Adrenal gland (tissue), 12 donors: ENCODE measurements around the gene FCAMR. TPM values are rescaled to one million over a fixed set of nuclear protein-coding genes. Genes with fewer than 3 reads are reported as not detected.

Source experiments
- DNase-seq, 7 donors: peaks; one replicate each; pipeline ENCODE4 v3.0.0-alpha.2; 2019 to 2020
- H3K27ac ChIP-seq, 5 donors: fragments of 200-600 bp; sonication (generic) in 4 of 5; 1 replicate in 3 of 5; 2 replicates in 2 of 5; pipeline versions ENCODE4 v1.5.1 to v1.8.0; 2016 to 2020; ENCODE audit warnings: mild to moderate bottlenecking in 1 of 5
- H3K27me3 ChIP-seq: fragments of 200-600 bp; 2 replicates; pipeline ENCODE4 v1.8.0; 2021
- H3K36me3 ChIP-seq, 2 donors: fragments of 200-600 bp; replicated peaks in 1 of 2; 1 replicate in 1 of 2; 2 replicates in 1 of 2; pipeline versions ENCODE4 v1.5.1 to v1.8.0; 2018 to 2022
- H3K4me1 ChIP-seq, 2 donors: fragments of 200-600 bp; replicated peaks in 1 of 2; 1 replicate in 1 of 2; 2 replicates in 1 of 2; pipeline versions ENCODE4 v1.5.1 to v1.8.0; 2018 to 2021
- H3K4me3 ChIP-seq, 4 donors: fragments of 200-600 bp; sonication (generic) in 3 of 4; one replicate each; pipeline ENCODE4 v1.5.1; 2016 to 2018
- H3K9me3 ChIP-seq, 3 donors: fragments of 200-600 bp; sonication (generic) in 1 of 3; replicated peaks in 1 of 3; 1 replicate in 2 of 3; 2 replicates in 1 of 3; pipeline versions ENCODE4 v1.5.1 to v1.8.0; 2016 to 2021
- POLR2A ChIP-seq, 2 donors: fragments of 450-650 bp; IDR thresholded peaks; one replicate each; pipeline ENCODE4 v1.6.1; 2017; ENCODE audit warnings: antibody characterized with exemption in 2 of 2, mild to moderate bottlenecking in 2 of 2, moderate library complexity in 1 of 2
- WGBS, 4 donors: extraction: QIAGEN DNeasy Blood & Tissue Kit in 2 of 4; methylation state at CpG; one replicate each; pipeline versions ENCODE4 v1.1.5 to v1.1.7; 2013 to 2017; 5-methylcytosine and 5-hydroxymethylcytosine counted together
- intact Hi-C, 2 donors: fragments of 100-400 bp; cut with DNase I; formaldehyde crosslinking; loops; one replicate each; pipeline versions ENCODE4 v1.14.1 to v1.15.0; 2022 to 2023
- polyA plus RNA-seq, 3 donors: library from polyadenylated mRNA; stranded (reverse); fragments of 200-250 nt in 2 of 3; fragments of 350-450 nt in 1 of 3; fragmentation: Illumina TruSeq in 1 of 3; extraction: RNeasy Lipid Tissue Mini Kit (QIAGEN cat#74804) in 1 of 3; gene quantifications; one replicate each; pipeline ENCODE4 v1.2.3, GENCODE V29; 2013 to 2014
- total RNA-seq, 9 donors: library from RNA; depleted of rRNA in 4 of 9; stranded (reverse); fragments of >200 nt in 4 of 9; fragments of 120-200 nt in 1 of 9; fragmentation: NEBNext Ultra II Directional in 1 of 9; extraction: Animal tissue kit (Norgen Biotek cat#: 25700) in 1 of 9; gene quantifications; one replicate each; pipeline versions ENCODE4 v1.1.0 to v1.2.4, GENCODE V29; 2013 to 2023
- TF ChIP-seq, protein P1 (sequence below), 6 experiments: fragments of 450-650 bp in 4 of 6; fragments of 200-600 bp in 2 of 6; sonication (generic) in 1 of 6; IDR thresholded peaks; 1 replicate in 5 of 6; 2 replicates in 1 of 6; pipeline versions ENCODE4 v1.5.1 to v1.8.0; 2016 to 2021; ENCODE audit warnings: antibody characterized with exemption in 6 of 6, mild to moderate bottlenecking in 2 of 6, moderate library complexity in 1 of 6
- donor health status: healthy with polysubstance abuse.
- donor health status: Bipolar disorder and iron deficiency.
- donor health status: DM: yes; HTN: yes; CAD: no.
- donor health status: DM: no; HTN: no; CAD: no.
- donor health status: DM: no; HTN: no; CAD: no.
- donor health status: DM: yes; HTN: yes; CAD: no.

Gene FCAMR
- total and polyA plus RNA-seq, 12 donors = not detected

DNA sequence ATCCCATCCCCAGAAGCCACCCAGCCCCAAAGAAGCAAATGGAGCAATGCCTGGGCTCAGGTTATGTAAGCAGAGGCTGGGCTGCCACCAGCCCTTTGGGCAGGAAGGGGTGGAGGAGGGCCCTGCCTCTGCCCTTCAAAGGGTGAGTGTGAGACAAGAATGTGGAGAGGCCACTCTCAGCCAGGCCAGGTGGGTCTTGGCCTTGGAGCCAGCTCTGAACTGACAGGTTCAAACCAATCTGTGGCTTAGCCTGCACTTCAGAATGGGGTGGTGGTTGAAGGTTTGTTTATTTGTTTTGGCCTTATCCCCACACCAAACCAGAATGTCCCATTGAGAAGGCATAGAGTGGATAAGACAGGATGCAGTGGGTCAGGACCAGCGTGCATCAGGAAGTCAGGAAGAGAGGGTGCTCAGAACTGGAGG, 32.5 kb upstream of the FCAMR start:
- Histone ChIP-seq H3K27ac (no peak overlapping the region), H3K36me3 (no peaks in the 10 kb centered on the region), H3K4me1 (no peaks in the 10 kb centered on the region), H3K9me3 (no peaks in the 10 kb centered on the region), H3K4me3 (no peak overlapping the region), H3K27me3 (no peaks in the 10 kb centered on the region)
- WGBS, 4 donors = 64 to 79% (median 72%) methylated on average over 1 of the region's 1 CpG; no CpG with 5 or more reads in 1 of the 4 donors
- TF ChIP-seq, protein P1, sequence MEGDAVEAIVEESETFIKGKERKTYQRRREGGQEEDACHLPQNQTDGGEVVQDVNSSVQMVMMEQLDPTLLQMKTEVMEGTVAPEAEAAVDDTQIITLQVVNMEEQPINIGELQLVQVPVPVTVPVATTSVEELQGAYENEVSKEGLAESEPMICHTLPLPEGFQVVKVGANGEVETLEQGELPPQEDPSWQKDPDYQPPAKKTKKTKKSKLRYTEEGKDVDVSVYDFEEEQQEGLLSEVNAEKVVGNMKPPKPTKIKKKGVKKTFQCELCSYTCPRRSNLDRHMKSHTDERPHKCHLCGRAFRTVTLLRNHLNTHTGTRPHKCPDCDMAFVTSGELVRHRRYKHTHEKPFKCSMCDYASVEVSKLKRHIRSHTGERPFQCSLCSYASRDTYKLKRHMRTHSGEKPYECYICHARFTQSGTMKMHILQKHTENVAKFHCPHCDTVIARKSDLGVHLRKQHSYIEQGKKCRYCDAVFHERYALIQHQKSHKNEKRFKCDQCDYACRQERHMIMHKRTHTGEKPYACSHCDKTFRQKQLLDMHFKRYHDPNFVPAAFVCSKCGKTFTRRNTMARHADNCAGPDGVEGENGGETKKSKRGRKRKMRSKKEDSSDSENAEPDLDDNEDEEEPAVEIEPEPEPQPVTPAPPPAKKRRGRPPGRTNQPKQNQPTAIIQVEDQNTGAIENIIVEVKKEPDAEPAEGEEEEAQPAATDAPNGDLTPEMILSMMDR (IDR thresholded peaks at IDR 0.05) = no peak
- TF ChIP-seq POLR2A (IDR thresholded peaks at IDR 0.05) = no peak
- intact Hi-C loops = no loop called here
- no peak for DNase-seq

DNA sequence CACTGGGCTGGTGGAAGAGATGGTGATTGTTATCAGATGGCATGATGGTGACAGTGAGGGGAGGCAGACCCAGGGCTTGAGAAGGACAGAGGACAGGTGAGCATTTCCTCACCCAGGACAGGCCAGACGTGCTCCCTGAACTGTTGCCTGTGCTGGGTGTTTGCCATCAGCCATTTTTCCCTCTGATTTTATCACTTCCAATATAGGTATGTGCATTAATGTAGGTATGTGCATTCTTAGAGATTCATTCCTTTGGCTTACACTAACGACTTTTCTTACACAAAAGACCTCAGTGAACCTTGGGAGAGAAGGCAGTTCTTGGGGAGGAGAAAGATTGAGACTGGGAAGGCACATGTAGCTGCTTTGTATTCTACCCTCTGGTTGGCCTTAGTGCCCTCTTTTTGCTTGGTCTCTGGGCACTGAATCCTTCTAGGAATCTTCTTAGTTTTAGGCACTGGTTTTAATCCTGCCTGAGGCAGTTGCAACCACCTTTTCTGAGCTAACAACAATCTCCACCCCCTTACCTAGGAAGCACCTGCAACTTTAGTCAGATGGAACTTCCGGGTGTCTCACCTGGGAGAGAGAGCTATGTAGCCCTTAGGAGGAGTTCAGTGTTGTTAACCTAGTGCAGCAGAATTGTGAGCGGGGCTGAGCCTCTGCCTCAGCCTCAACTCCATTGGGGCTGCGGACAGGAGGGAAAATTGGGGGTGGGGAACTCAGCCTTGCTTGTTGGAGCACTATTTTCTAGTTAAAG, 31.4 kb upstream of the FCAMR start:
- intact Hi-C loops = no loop called here
- H3K27me3 ChIP-seq = no peaks in the 10 kb centered on the region
- H3K4me1 ChIP-seq = no peaks in the 10 kb centered on the region
- DNase-seq = no peak
- 76 to 91% (median 87%) methylated on average over 5 of the region's 5 CpGs for WGBS, 4 donors
- H3K27ac ChIP-seq = no peak overlapping the region
- no peaks in the 10 kb centered on the region for H3K36me3 ChIP-seq
- no peak overlapping the region for H3K4me3 ChIP-seq
- no peaks in the 10 kb centered on the region for H3K9me3 ChIP-seq
- TF ChIP-seq, protein P1 (IDR thresholded peaks at IDR 0.05) = no peak
- no peak for TF ChIP-seq POLR2A (IDR thresholded peaks at IDR 0.05)

- TF ChIP-seq, protein P1 (IDR thresholded peaks at IDR 0.05) = no peak
- TF ChIP-seq POLR2A (IDR thresholded peaks at IDR 0.05) = no peak
- 73 to 79% (median 76%) methylated on average over 5 of the region's 5 CpGs for WGBS, 4 donors
- no peaks in the 10 kb centered on the region for H3K27me3 ChIP-seq
- no peaks in the 10 kb centered on the region for H3K36me3 ChIP-seq
- no peak overlapping the region for H3K4me3 ChIP-seq
- no peaks in the 10 kb centered on the region for H3K4me1 ChIP-seq
- no peaks in the 10 kb centered on the region for H3K9me3 ChIP-seq
- DNase-seq = no peak
- H3K27ac ChIP-seq = no peak overlapping the region
- intact Hi-C loops = no loop called here
Observed at GRCh38 chr1:207000651-207001291, 30.5 kb upstream of the FCAMR start.

GRCh38 chr1:206998816-206999215, 28.6 kb upstream of the FCAMR start:
- H3K27me3 ChIP-seq = no peaks in the 10 kb centered on the region
- intact Hi-C loops = no loop called here
- no peaks in the 10 kb centered on the region for H3K4me1 ChIP-seq
- H3K27ac ChIP-seq = no peak overlapping the region
- WGBS, 4 donors = 82 to 87% (median 84%) methylated on average over 2 of the region's 2 CpGs
- no peak for DNase-seq
- H3K9me3 ChIP-seq = no peaks in the 10 kb centered on the region
- H3K4me3 ChIP-seq = no peak overlapping the region
- TF ChIP-seq POLR2A (IDR thresholded peaks at IDR 0.05) = no peak
- TF ChIP-seq, protein P1 (IDR thresholded peaks at IDR 0.05) = no peak
- H3K36me3 ChIP-seq = no peaks in the 10 kb centered on the region
